CD4-positive, alpha-beta T cell treated with Interleukin-6 at 100 ng/mL for 8 hours (primary cell): ENCODE results near the gene AKAP13.

Experiments used
- DNase-seq: peaks from one replicate; pipeline ENCODE4 v3.0.0-alpha.2; 2020; ENCODE audit warnings: mixed read lengths, low spot score

The AKAP13 gene

DNA sequence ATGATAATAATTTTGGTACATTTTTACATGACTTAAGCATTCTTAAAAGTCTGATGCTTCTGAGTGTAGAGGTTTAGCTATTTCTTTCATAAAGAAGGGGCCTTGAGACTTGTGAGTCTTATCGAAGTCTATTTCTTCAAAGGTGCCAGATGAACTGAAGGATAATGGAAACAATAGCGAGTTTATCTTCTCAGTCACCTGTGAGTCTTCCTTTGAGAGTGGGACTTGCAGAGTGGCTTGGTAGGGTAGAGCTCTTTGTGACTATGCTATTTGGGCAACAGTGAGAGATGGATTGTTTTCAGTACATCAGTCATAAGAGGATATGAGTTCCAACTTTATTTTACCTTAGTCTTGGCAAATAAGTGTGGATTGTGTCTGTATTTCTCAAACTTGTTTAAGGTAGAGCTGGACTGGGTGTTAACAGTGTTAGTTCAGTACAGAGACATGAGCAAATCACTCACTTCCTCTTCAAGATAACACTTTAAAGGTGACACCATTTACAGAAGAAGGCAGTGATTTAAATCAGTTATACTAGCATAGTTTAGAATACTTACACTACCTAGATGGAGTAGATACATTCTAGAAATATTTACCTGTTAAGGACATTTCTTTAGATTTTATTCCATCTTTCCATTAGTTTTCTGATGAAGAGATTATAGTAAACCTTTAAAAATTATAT lies 3.2 kb downstream of the AKAP13 start:
- no peak for DNase-seq

DNA sequence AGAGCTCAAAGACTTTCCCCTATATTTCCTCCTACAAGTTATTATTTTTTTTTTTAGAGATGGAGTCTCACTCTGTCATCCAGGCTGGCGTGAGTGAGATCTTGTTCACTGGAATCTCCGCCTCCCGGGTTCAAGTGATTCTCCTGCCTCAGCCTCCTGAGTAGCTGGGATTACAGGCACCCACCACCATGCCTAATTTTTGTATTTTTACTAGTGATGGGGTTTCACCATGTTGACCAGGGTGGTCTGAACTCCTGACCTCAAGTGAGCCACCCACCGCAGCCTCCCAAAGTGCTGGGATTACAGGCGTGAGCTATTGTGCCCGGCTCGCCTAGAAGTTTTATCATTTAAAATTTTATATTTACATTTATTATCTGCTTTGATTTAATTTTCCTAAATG lies 5.9 kb downstream of the AKAP13 start:
- DNase-seq, result no peak

DNA sequence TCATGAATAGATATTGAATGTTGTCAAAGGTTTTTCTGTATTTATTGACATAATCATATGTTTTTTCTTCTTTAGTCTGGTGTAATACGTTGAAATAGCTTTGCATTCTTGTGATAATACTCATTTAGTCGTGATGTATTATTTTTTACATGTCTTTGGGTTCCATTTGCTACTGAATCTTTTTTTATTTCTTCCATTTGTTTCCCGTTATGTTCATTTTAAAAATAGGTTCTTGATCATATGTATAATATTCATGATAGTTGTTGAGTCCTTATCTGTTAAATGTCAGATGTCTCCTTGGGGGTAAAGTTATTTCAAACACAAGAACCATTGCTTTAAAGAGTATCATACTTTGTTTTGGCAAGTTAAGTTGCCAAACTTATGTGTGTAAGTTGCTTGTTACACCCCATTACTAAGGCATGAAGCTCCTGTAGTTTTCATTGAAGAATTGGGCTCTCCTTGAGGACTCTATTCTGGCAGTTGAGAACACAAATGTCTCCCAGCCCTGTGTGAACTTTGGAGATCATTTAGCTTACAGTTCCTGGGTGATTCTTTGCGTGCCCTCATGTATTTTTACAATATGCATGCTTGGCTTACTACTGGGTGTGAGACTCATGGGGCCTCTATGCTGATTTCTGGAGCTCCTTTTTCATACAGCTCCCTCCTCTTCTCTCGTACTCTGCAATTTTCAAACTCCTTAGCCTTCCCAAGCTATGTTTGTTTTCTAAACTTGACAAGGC lies 8.3 kb downstream of the AKAP13 start:
- no peak for DNase-seq

DNA sequence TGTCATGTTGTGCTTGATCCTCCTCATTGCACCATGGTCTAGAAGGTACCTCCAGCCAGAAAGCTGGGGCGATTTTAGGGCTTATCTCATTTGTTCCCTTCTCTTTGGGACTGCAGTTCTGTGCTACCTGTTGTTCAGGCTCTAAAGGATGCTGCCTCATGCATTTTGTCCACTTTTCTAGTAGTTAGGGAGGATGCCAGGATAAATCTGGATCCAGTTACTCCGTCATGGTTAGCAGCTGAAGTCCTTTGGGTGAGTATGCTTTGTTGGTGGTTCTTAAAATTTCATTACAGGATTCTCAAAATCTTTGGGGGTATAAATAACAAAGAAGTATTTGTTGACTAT lies 8.9 kb downstream of the AKAP13 start:
- DNase-seq, result no peak

DNA sequence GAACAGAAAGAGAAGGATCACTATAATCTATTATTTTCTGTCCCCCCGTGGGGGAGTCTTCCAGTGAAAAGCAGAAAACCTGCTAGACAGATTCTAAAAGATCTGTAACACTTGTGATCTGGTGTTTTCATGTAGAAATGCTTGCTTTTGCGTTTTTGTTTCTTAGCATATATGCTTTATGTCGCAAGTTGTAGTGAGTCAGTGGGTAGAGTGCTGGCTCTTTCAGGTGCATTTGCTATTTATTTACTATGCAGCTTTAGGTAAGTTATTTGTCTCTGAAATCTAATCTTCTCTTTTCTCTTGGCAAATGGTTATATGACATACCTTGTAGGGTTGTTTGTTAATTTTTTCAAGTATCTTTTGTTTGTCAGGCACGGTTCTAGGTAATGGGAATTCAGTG lies 9.4 kb downstream of the AKAP13 start:
- DNase-seq, result no peak

DNA sequence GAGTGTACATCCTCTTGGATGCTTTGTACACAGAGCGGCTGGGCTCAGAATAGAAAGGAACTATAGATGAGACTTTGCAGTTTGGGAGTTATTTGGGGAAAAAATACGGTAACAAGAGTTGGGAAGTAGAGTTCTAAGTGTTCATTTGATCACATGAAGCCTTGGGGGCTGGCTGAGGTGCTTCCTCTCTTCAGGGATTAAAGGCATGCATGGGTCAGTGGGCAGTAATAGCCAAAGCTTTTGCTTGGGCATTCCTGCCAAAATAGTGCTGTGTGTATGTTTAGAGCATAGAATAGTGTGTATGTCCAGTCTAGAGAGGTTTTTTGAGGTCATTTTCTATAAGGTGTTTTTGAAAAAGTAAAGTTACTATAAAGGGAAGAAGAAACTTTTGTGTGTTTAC lies 12.8 kb downstream of the AKAP13 start:
- no peak for DNase-seq

DNA sequence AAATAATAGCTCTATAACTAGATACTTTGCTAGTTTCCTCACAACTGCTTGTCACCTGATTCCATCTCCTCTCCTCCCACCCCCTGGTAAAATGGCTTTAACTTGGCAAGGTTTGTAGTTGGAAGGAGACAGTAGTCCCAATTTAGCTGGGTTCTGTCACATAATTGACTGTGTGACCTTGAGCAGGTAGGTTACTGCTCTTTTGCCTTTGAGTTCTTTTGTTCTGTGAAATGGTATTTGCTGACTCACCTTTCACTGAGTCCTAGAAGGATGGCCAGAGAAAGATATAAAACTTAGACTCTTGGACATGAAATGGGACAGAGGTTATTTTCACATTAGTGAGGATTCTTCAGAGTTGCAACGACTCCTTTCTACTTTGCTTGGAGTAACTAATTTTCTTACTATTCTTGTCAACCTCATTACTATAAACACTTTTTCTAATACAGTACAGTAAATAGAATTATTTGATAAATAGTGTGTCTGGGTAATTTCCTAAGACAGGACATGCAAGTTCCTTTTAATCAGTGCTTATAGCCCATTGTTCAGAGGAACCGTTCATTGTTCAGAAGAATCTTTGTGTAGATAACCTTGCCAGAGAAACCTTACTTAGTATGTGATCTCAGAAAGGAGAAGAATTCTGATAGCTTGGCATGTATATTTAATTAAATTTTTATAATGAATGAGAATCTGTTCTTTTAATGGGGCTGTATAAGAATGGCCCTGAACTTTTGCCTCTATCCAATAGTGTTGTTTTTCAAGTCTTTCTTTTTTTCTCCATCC lies 14.3 kb downstream of the AKAP13 start:
- no peak for DNase-seq

DNA sequence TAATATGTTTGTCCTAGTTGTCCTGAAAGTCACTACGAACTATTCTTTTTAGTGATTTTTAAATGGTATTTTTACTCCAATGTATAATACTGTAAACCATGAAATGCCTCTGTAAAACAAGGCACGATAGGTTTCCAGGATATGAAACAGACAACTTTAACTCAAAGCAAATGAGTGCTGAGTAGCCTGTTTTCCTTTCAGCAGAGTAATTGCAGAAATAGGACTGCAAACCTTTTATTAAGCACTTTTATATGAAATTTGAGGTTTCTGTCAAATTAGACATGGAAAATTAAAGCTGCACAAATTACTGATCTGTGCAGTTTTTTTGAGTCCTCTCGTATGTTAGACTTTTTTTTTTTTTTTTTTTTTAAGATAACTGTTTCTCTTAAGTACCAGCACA lies 16.2 kb downstream of the AKAP13 start:
- DNase-seq, result no peak

DNA sequence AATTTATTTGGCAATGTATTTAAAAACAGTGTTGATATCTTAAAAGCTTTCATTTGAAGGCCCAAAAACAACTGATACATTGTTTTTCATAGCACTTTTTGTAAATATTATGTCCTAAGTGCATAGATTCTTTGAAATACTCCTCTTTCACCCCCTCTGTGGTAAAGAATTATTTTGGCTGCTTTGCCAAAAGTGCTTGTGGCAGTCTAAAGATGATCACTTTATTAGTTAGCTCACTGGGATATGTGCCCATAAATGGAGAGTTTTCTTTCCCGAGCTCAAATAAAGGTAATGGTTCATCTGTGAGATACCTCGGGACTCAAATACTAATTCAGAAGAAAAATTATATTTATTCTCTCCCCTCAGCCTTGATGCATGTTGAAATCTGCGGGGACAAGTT lies 16.7 kb downstream of the AKAP13 start:
- DNase-seq, result no peak

DNA sequence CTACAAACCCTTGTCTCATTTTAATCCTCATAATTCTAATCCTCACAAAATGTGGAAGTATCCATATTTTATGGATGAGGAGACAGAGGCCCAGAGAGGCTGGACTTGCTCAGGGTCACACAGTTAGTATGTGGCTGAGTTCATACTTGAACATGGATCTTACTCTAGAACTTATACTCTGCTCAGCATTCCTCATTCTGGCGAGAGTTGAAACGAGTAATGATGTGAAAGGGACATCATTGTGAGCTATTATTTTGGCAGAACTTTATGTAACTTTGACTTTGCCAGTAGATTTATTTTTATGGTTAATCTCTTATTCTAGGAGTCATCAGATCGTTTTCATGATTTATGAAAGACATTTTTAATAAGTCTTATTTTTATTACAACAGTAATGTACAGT lies 17.5 kb downstream of the AKAP13 start:
- DNase-seq, result no peak

DNA sequence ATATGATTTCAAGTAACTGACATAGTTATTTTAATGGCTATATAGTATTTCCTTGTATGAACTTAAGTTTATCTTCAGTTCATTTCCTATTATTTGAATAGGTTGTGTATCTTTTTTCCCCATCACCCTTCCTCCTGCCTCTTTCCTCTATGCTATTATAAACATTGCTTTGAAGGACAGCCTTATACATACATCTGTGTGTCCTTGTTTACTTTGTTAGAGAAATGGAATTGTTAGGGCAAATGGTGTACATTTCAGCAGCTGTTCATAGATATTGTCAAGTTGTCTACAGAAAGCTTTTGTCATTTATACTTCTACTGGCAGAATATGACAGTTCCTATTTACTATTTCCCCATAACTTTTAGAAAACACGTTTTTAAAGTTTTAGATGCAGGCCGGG lies 18.4 kb downstream of the AKAP13 start:
- DNase-seq, result no peak

DNA sequence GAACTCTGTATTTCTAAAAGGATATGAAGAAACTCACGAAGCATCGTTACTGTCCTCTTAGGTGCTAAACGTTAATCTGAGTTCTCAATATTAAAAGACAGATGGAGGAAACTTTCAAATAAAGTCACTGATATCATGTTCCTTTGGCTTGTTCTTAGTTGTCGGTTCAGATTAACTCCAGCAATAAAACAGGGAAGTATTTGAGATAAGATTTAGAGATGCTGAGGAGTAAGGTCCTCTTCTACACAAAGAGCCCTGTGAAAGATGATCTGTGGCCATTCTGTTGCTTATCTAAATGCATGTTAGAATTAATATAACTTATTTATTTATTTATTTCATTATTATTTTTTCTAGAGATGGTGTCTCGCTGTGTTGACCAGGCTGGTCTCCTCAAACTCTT lies 19.2 kb downstream of the AKAP13 start:
- DNase-seq, result no peak

DNA sequence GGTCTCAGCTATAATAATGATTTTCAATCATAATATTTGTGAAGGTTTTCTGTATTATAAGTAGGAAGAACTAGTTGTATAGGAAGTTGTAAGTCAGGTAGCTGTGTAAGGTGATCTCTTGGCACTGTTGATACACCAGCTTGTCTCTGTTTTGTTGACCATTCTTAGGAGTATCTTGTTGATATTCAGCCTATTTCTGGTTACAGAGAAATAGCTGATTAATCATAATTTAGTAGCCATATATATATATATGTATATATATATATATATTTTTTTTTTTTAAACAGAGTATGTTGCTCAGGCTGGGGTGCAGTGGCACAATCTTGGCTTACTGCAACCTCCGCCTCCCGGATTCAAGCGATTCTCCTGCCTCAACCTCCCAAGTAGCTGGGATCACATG lies 20.2 kb downstream of the AKAP13 start:
- no peak for DNase-seq

DNA sequence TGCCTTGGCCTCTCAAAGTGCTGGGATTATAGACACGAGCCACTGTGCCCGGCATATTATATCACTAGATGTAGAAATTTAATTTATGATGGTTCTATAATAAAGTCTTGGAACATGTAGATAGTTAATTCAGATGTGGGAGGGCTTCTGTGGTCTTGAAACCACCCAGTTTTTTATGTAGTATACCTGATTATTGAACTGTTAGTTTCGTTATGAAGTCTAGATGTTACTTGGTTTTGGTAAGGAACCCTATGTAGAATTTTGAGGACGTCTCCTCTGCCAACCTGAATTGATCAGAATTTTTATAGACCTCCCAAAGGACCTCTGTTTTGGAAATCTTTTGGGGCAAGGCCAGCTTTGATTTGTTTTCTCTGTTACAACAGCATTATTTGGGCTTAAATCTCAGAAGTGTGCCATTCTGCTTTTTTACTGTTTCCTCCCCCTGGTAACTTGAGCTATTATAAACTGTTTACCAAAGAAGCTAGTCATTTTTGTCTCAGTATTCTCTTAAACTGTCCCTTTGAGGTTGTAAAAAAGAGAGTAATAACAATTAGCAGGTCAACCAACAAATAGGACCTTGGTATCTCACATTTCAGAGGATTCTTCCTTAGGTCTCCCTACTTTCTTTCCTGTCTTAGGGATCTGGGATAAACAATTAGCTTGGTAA lies 20.8 kb downstream of the AKAP13 start:
- no peak for DNase-seq

DNA sequence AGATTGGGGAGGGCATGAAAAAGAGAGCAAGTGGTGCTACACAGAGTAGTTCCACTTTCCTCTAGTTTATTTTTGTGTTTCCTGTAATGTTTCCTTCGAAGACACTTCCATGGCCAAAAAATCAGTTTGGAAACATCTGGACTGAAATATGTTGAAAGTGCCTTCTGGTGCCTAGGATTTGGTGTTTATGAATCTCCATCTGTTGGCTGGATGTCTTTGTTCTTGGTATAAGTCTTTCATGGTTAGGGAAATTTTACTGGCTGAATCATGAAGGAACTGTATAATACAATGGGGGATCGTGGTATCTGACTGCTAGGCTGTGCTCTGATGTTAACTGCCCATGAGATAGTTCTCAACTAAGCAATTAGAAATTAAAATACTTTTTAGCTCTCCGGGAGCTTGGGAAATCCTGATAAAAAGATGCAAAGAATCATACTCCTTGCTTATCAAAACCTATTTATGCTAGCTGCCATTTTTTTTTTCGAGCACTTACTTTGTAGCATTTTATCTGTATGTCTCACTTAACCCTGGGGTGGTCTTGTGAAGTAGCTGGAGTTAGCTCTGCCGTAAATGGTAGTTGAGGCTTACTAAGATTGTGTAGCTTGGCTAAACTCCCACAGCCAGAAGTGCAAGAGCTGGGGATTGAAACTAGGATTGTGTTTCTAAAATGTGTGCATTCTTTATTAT lies 21.9 kb downstream of the AKAP13 start:
- no peak for DNase-seq

DNA sequence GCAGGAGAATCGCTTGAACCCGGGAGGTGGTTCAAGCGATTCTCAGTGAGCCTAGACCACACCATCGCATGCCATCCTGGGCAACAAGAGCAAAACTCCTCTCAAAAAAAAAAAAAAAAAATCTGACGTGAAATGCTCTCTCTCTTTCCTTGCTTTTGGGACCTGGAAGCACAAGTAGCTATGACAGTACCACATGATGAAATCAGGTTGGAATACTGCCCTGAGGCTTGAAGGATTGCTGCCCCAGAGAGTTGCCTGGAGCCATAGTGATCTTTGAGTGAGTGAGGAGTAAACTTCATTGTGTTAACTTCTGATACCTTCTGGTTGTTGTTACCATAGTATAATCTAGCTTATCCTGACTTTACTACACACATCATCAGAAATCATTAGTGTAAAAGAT lies 23.3 kb downstream of the AKAP13 start:
- no peak for DNase-seq

DNA sequence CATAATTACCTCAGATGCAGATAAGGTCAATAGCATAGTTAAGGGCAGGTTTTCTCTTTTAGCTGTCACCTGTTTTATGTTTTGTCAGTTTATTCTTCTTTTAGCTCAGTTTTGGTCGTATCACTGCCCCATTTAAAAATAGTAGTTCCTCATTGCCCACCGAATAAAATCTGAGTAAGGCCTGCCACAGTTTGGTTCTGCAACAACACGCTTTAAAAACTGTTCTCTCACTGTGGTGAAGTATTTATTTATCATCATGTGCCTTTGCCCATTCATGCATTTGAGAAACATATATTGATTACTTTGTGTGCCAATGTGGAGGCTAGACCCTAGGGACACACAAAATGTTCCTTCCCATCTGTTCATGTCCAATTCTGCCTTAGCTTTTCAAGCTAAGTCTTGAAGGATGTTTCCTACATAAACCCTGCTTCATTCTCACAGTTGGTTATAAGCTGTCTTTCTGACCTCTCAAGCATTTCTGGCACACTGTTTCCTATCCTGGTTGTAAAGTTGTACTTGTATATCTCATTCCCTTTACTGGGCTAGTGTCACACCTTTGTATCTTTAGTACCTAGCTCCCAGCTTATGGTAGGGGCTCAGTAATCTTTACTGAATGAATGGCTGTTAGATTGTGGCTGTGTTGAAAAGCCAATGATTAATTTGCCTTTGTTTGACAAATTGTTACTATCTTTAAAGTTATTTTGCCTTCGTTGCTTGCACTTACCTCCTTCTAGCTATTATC lies 23.9 kb downstream of the AKAP13 start:
- DNase-seq, result no peak

DNA sequence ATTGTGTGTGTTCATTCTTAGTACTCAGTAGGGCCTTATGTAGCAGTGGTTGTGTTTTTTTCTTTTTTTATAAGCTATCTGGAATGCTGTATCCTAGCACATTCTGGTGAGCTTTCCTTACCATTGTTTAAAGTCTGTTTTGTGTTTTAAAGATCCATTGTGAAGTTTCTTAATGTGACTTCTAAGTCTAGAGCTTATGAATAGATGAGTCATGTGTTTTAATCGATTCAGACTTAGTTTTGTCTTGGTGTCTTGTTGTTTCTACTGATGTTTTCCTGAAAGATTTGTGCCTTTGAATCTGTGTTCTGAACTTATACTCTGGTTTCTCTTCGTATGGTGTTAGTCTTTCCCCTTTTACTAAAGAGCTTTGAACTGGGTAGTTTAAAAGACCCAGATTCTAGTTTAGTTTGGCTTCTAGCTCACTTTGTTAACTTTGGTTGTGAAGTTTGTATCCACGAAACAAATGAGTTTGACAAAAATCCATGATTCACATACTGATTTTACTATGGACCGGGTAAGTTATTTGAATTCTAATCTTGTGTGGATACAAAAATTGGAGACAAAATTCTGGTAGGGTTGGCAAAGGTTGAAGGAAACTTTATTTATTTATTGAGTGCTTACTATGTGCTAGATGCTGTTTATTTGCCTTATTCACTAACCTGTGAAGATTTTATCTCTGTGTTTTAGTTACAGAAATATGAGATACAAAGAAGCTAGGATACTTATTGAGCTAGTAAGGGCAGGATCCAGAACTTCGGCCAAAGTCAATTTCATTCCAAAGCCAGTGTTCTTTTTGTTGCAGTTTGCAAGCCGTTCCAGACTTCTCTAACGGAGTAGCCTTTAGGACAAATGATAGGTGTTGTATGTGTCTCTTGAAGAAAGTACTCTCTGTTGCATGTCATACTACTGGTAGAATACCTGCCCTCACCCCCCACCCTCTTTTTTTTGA lies 24.8 kb downstream of the AKAP13 start:
- no peak for DNase-seq

DNA sequence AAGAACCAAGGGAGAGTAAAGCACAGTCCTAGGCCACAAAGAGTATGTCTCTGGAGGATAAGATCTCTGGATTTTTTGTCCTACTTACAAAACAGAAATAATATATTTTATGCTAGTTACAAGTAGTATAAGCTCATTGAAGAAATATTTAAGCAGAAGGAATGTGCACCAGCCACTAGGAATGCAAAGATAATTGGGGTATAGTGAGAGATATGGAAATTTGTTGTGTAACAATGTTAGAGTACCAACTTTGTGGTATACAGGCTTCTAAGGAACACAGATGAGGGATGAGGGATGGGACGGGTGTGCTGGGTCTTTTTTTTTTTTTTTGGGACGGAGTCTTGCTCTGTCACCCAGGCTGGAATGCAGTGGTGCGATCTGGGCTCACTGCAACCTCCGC lies 26.5 kb downstream of the AKAP13 start:
- DNase-seq, result no peak
